ENCODE measurements around the gene XIRP1.

The XIRP1 gene

DNA sequence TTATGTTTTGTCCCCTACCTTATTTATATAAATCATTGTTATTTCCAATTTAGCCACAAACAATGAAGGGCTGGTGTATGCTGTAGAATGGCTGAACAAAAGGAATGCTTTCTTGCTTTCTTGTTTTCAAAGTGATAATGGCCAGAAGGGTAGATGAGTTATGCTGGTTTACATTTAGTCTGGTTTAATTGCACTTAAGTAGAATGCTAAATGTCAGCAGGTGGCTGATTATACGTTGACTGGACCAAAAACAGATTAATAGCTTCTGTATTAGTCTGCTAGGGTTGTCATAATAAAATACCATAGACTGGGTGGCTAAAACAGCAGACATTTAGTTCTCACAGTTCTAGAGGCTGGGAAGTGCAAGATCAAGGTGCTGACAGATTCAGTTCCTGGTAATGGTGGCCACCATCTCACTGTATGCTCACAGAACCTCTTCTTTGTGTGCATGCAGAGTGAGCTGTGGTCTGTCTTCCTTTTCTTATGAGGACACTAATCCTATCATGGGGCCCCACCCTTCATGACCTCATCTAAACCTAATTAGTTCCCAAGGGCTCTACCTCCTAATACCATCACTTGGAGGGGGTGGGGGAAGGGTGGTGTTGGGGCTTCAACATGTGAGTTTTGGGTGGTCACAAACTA is 17.1 kb upstream of the XIRP1 start:
- DNase-seq: no peak

DNA sequence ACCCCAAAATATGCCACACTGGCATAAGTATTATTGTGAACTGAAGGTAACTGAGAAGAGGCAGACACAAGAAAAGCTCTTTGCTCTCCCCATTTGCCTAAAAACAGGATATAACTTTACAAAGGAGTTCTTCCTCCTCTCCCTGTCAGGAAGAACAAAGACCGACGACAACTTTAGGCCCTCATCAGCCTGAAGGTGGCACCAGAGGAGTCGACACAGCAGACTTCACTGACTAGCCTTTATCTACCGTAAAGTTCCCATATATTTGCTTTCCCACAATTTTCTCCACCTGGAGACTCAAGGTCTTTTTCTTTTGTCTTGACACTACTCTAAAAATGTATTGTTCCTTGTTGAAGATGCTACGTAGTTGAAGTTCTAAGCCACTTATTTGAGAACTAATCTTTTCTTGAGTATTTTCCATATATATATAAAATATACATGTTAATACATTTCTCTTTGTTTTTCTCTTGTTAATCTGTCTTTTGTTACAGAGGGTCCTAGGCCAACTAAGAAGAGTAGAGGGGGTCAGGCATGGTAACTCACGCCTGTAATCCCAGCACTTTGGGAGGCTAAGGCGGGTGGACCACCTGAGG is 16.2 kb upstream of the XIRP1 start:
- DNase-seq: no peak

GRCh38 chr3:39207361-39208186 is 15.2 kb upstream of the XIRP1 start:
- no peak for DNase-seq

GRCh38 chr3:39205919-39206516 is 13.6 kb upstream of the XIRP1 start:
- DNase-seq: no peak

- no peak for DNase-seq
Observed at GRCh38 chr3:39205131-39205530, 12.7 kb upstream of the XIRP1 start.

DNA sequence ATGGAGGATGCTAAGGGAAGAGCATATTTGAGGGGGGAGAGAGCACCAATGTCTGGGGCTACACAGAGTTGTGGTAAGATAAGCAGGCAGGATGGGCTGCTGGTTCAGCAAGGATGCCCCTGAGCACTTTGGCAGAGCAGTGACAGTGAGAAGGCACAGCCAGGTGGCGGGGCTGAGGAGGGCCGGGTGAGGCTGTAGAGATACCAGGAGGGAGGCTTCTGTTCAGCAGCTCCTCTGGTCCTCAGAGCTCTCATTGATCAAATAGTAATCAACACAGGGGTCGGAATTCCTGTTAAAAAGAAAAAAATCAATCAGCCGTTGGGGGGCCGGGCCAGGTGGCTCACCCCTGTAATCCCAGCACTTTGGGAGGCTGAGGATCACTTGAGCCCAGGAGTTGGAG is 11.5 kb upstream of the XIRP1 start:
- DNase-seq: no peak

DNA sequence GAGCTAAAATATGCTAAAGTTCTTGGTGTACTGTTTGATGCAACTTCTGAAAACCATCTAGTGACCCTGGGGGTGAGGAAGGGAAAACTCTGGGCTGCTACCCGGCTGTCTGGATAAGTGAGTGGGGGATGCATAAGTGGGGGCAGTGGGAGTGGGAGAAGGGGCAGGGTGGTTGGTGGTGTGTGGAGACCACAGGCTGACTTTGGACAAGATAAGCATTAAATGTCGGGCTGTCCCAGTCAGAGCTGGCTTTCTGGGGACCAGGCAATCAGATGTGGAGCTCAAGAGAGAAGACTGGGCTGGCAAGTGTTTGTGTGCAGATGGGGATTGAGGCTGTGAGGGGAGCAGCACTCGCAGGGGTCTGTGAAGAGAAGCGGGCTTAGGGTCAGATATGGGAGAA is 11.0 kb upstream of the XIRP1 start:
- DNase-seq: no peak

DNA sequence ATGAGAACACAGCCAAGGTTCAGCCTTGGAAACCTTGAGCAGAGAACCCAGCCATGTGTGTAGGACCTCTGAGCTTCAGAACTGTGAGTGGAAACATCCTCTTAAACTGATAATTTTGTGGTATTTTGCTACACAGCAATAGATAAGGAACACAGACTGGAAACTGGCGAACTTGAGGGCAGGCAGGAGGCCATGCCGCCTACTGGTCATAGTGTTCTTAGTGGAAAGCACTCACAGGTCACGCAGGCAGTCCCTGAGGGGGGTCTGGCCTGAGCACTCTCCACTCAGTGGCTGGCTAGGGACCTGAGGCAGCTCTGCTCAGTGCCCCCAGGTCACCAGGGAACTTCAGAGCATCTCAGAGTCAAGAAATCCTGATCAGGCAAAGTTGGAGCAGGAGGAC is 9.7 kb upstream of the XIRP1 start:
- DNase-seq: no peak

- no peak for DNase-seq
Observed at GRCh38 chr3:39196671-39197356, 4.4 kb upstream of the XIRP1 start.

DNA sequence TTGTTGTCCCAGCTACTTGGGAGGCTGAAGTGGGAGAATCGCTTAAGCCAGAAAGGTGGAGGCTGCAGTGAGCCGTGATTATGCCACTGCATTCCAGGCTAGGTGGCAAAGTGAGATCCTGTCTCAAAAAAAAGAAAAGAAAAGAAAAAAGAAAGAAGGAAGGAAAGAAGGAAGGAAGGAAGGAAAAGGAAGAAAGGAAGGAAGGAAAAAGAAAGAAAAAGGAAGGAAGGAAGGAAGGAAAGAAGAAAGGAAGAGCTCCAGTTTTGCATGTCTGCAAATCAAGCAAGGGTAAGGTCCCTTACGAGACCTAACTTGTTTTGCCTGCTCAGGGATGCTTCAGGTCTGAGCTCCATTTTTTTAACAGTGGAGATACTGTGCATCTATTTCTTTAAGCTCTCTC is 3.6 kb upstream of the XIRP1 start:
- no peak for DNase-seq

- DNase-seq: no peak
Observed at GRCh38 chr3:39193391-39193790, 996 bp upstream of the XIRP1 start.

DNA sequence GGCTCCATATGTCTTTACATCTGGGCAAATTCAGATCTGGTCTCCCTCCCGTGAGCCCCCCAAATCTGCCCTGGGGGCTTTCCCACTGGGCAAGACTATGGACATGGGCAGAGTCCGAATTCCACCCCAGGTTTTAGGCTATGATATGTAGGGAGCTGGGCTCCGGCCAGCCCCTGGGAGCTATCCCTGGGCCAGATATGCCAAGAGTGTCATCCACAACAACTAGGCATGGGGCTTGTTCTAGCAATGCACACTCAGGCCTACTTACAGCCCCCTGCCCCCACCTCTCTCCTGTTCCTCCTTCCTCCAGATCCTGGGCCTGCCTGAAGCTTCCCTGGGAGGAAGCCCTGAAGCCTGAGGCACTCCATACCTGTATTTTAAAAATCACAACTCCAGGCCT is 622 bp downstream of the XIRP1 start:
- DNase-seq: no peak

DNA sequence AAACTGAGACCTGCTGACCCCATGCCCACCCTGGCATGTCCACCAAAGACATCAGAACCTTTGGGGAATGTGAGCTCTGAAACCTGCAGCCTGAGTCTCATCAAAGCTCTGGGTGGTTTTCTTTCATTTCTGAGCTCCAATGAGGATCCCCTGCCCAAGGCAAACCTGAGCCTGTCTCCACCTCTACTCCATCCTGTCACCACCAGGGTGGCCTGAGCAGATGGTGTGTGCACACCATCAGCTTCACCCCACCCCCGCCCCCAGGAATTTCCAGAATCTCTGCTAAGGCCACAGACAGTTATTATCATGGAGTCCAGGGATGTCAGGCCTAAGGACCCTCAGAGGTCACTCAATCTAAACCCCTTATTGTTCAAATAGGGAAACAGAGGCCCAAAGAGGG is 1.3 kb downstream of the XIRP1 start:
- DNase-seq: no peak

- DNase-seq: no peak
Observed at GRCh38 chr3:39190281-39191025, 1.9 kb downstream of the XIRP1 start.

GRCh38 chr3:39189959-39190269 is 2.5 kb downstream of the XIRP1 start:
- peak; percentile 16 for DNase-seq

- DNase-seq: no peak
Observed at GRCh38 chr3:39189150-39189958, 3.0 kb downstream of the XIRP1 start.

DNA sequence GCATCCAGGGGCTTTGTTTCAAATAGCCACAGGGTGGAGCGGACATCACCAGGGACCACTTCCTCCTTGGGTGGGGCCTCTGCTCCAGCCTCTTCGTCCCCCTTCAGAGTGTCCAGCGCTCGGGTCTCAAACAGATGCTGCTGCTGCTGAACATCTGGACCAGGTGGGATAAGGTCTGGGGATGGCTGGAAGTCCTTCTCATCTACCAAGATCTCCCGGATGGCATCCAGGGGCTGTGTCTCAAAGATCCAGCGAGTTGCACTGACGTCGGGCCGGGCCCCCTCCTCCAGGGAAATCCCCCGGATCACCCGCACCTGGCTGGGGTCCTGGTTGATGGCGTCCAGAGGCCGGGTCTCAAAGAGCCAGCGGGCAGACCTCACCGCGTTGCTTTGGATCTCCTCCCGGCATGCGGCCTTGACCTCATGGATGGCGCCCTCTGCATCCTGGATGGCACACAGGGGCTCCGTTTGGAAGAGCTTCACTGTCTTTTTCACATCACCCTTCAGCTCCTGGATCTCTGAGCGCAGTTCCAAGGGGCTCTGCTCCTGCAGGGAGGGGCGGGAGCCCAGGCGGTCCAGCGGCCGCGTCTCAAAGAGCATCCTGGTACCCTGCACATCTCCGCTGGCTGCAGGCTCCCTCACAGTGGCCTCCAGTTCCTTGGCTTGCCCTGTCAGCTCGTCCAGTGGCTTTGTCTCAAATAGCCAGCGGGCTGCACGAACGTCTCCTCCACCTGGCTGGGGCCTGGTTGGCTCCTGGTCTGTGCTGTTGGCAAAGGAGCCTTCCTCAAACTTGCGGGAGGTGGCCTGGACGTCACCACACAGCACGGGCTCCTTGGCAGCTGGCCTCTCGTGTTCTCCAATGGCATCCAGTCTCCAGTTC is 3.9 kb downstream of the XIRP1 start:
- no peak for DNase-seq

DNA sequence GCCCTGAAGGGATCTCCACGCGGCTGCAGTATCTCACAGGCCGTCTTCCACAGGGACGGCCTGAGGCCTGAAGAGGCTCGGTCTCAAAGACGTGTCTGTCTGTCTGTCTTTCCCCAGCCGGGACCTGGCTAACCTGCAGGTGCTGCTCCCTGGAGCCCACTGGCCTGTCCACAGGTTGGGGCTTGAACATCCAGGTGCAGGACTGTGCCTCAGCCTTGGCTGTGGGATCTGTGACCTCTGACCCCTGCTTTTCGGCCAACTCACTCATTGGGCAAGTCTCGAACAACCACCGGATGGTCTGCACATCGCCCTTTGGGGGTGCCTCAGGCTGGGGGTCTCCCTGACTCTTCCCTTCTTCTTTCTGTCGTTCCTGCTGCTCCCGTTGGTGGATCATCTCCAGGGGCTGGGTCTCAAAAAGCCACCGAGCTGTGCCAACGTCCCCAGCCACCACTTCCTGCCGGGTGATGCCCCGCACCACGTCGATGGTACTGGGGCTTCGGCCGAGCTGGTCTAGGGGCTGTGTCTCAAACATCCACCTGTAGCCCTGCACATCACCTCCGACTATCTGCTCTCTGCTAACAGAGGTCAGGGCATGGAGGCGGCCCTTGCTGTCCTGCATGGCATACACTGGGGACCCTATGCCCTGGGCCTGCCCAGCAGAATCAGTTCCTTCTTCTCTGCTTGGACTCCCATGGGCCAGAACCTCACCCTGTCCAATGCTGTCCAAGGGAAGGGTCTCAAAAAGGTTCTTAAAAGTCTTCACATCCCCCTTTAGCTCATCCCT is 4.8 kb downstream of the XIRP1 start:
- DNase-seq: no peak

DNA sequence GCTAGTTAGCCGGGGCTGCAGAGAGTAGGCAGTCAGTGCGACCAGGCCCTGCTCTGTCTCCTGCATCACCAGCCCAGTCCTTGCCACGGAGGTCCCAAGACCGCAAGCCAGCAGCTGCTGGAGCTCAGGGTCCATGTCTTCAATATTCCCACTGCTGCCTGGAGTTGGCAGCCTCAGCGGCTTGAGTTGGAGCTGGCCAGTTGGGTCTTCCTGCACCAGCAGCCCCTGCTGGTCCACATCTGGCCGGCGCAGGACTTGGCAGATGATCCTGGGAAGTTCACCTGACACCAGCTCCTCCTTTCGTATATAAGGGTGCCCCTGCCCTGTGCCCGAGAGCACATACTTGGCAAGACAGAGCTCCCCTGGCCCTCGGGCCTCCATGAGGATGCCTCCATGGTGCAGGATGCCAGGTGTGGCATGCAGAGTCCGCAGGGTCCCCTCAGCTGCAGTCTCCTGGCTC is 5.7 kb downstream of the XIRP1 start:
- DNase-seq: no peak
